ENCODE data around the gene LONRF2.

The LONRF2 gene

GRCh38 chr2:100271210-100271609 is 51.1 kb downstream of the LONRF2 start:
- TF ChIP-seq CTCF (IDR thresholded peaks at IDR 0.05): no peak

- no peak for TF ChIP-seq CTCF (IDR thresholded peaks at IDR 0.05)
These were observed 51.7 kb downstream of the LONRF2 start for GRCh38 chr2:100270381-100271146.

- TF ChIP-seq CTCF (IDR thresholded peaks at IDR 0.05): no peak
These were observed 52.4 kb downstream of the LONRF2 start for GRCh38 chr2:100269889-100270288.

- no peak for TF ChIP-seq CTCF (IDR thresholded peaks at IDR 0.05)
These were observed 53.3 kb downstream of the LONRF2 start for GRCh38 chr2:100268986-100269385.

- TF ChIP-seq CTCF (IDR thresholded peaks at IDR 0.05): no peak
These were observed 54.5 kb downstream of the LONRF2 start for GRCh38 chr2:100267751-100268150.

- no peak for TF ChIP-seq CTCF (IDR thresholded peaks at IDR 0.05)
These were observed 56.2 kb downstream of the LONRF2 start for GRCh38 chr2:100266126-100266525.

- no peak for TF ChIP-seq CTCF (IDR thresholded peaks at IDR 0.05)
These were observed 57.1 kb downstream of the LONRF2 start for GRCh38 chr2:100265226-100265625.

GRCh38 chr2:100264651-100265050 is 57.6 kb downstream of the LONRF2 start:
- no peak for TF ChIP-seq CTCF (IDR thresholded peaks at IDR 0.05)
